ENCODE data around the gene ILK.

DNA sequence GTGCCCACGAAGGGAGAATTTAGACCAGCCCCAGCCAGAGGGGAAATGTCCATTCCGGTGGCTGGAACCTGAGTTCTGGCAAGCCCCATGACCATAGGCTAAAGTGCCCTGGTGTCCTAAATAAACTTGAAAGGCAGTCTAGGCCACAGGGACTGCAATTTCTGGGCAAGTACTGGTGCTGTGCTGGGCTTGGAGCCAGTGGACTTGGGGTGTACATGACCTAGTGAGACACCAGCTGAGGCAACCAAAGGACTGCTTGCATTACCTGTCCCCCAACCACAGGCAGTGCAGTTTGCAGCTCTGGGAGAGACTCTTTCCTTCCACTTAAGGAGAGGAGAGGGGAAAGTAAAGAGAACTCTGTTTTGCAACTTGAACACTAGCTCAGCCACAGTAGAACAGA, 23.9 kb upstream of the ILK start:
- TF ChIP-seq ZBED1 (IDR thresholded peaks at IDR 0.05; ENCODE audit: borderline replicate concordance) (no peak), EP300 (IDR thresholded peaks at IDR 0.05; ENCODE audit: borderline replicate concordance in 1 of 2, control insufficient read depth in 1 of 2, low read depth in 2 of 2, low read length in 2 of 2) (no peak), RELA (IDR thresholded peaks at IDR 0.05; ENCODE audit: borderline replicate concordance, partially characterized antibody) (no peak), JUNB (IDR thresholded peaks at IDR 0.05) (no peak), POLR2A (IDR thresholded peaks at IDR 0.05; ENCODE audit: low read depth, low read length) (no peak), SIX5 (IDR thresholded peaks at IDR 0.05; ENCODE audit: low read depth, low read length, severe bottlenecking) (no peak), TBL1XR1 (IDR thresholded peaks at IDR 0.05; ENCODE audit: low read depth, low read length) (no peak)
- TF ChIP-seq, protein P1, sequence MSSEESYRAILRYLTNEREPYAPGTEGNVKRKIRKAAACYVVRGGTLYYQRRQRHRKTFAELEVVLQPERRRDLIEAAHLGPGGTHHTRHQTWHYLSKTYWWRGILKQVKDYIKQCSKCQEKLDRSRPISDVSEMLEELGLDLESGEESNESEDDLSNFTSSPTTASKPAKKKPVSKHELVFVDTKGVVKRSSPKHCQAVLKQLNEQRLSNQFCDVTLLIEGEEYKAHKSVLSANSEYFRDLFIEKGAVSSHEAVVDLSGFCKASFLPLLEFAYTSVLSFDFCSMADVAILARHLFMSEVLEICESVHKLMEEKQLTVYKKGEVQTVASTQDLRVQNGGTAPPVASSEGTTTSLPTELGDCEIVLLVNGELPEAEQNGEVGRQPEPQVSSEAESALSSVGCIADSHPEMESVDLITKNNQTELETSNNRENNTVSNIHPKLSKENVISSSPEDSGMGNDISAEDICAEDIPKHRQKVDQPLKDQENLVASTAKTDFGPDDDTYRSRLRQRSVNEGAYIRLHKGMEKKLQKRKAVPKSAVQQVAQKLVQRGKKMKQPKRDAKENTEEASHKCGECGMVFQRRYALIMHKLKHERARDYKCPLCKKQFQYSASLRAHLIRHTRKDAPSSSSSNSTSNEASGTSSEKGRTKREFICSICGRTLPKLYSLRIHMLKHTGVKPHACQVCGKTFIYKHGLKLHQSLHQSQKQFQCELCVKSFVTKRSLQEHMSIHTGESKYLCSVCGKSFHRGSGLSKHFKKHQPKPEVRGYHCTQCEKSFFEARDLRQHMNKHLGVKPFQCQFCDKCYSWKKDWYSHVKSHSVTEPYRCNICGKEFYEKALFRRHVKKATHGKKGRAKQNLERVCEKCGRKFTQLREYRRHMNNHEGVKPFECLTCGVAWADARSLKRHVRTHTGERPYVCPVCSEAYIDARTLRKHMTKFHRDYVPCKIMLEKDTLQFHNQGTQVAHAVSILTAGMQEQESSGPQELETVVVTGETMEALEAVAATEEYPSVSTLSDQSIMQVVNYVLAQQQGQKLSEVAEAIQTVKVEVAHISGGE (CRISPR knock-in tag; IDR thresholded peaks at IDR 0.05) = no peak
- TF ChIP-seq, protein P2, sequence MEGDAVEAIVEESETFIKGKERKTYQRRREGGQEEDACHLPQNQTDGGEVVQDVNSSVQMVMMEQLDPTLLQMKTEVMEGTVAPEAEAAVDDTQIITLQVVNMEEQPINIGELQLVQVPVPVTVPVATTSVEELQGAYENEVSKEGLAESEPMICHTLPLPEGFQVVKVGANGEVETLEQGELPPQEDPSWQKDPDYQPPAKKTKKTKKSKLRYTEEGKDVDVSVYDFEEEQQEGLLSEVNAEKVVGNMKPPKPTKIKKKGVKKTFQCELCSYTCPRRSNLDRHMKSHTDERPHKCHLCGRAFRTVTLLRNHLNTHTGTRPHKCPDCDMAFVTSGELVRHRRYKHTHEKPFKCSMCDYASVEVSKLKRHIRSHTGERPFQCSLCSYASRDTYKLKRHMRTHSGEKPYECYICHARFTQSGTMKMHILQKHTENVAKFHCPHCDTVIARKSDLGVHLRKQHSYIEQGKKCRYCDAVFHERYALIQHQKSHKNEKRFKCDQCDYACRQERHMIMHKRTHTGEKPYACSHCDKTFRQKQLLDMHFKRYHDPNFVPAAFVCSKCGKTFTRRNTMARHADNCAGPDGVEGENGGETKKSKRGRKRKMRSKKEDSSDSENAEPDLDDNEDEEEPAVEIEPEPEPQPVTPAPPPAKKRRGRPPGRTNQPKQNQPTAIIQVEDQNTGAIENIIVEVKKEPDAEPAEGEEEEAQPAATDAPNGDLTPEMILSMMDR (IDR thresholded peaks at IDR 0.05 in 2 of 3, conservative IDR thresholded peaks at IDR 0.05 in 1 of 3; ENCODE audit: control insufficient read depth in 2 of 3, extremely low read depth in 1 of 3, insufficient read depth in 1 of 3, low read depth in 3 of 3, low read length in 3 of 3) = no peak
- TF ChIP-seq, protein P3, sequence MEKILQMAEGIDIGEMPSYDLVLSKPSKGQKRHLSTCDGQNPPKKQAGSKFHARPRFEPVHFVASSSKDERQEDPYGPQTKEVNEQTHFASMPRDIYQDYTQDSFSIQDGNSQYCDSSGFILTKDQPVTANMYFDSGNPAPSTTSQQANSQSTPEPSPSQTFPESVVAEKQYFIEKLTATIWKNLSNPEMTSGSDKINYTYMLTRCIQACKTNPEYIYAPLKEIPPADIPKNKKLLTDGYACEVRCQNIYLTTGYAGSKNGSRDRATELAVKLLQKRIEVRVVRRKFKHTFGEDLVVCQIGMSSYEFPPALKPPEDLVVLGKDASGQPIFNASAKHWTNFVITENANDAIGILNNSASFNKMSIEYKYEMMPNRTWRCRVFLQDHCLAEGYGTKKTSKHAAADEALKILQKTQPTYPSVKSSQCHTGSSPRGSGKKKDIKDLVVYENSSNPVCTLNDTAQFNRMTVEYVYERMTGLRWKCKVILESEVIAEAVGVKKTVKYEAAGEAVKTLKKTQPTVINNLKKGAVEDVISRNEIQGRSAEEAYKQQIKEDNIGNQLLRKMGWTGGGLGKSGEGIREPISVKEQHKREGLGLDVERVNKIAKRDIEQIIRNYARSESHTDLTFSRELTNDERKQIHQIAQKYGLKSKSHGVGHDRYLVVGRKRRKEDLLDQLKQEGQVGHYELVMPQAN (conservative IDR thresholded peaks at IDR 0.05) = no peak

All from GM12878 (cell line).